Activated CD8-positive, alpha-beta memory T cell treated with anti-CD3 and anti-CD28 coated beads, Interleukin-2, amount 50 U/mL, for 24 hours (primary cell): ENCODE results near the gene ZDHHC21.

Experiments used
- DNase-seq: peaks from one replicate; pipeline ENCODE4 v3.0.0-alpha.2; 2020; ENCODE audit errors: extremely low read depth

ZDHHC21 gene, protein sequence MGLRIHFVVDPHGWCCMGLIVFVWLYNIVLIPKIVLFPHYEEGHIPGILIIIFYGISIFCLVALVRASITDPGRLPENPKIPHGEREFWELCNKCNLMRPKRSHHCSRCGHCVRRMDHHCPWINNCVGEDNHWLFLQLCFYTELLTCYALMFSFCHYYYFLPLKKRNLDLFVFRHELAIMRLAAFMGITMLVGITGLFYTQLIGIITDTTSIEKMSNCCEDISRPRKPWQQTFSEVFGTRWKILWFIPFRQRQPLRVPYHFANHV

GRCh38 chr9:14693251-14693861 lies at the start of gene ZDHHC21:
TSS of gene ZDHHC21 (minus strand) at chr9:14693432. CDS start at chr9:14674340, 19,092 bp downstream.
- DNase-seq: no peak

DNA sequence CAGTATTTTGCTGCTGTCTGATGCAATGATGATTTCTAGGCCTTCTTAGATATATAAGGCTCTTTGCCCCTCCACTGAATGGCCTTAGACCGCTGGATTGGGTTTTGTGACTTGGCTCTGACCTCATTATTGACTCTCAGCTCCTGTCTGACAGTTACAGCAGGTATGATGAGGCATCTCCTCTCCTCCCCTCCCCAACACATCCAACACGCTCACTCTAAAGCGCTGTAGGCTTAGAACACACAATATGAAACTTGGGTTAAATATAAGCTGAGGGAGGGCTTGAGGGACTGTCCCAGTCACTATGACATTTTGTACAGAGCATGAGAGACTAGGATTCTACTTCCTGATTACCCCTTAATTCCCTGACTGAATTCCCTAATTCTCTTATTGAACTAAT lies 48.1 kb upstream of the ZDHHC21 start:
- DNase-seq: no peak

GRCh38 chr9:14733133-14733532 lies 39.9 kb upstream of the ZDHHC21 start:
- no peak for DNase-seq

DNA sequence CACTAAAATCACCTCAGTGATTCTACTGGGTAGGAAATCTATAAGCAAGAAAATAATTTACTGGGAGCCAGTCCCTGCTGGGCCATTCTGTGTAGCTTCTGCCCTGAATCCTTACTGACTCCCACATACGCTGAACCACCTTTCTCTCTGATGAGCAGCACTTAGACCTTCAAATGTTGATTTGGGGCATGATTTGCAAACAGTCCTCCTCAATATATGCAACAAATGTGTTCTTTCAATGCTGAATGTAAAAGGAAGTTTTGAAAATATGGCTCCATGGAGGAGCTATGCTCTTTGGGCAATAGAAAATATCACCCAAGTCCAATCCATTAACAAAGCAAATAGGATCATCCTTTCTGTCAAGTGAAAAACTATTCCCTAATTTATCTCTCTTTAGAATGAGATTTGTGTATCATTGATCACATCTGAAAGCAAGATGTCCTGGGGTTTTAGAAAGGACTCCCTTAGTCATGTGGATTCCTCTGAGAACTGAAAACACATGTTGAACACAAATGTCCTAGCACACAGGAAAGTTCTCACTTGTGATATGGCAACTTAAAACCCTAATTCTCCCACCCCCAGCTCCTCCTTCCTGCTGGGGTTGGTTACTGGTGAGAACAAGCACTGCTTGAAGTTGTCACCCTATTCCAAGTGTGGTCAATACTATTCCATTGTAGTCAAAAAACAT lies 38.2 kb upstream of the ZDHHC21 start:
- DNase-seq: no peak

DNA sequence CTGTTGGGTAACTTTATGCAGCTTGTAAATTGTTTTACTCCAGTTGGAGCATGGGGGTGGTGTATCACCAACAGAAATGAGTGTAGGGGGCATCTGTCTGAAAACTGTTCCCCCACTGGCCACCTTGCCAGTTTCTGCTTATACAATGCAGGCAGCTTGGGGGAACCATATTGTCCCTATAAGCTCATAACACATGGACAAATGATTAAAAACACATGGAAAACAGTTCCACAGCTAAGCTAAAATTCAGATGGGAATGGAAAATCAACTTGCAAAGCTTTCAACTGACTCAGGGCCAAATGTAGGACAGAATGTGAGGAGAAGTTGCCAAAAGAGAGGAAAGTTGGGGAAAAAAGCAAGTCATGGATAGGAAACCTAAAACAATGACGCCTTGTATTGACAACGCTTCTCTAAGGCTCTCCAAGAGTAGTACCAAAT lies 37.2 kb upstream of the ZDHHC21 start:
- no peak for DNase-seq

DNA sequence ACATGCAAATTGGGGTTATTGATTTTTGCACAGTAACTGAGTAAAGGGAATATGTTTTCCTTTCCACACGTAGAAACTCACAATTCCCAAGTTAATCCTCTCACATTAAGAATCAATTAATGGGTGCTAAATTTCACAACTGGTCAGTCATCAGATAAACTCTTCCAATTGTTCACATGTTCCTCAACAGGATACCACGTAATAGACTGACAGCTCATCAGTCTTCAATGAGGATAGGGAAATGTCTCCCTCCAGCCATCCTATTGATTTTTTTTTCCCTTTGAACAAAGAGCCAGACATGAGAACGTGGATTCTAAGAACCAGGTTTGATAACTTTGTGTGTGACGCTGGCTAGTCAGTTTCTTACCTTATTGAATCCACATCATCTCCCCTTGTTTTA lies 30.1 kb upstream of the ZDHHC21 start:
- no peak for DNase-seq

GRCh38 chr9:14722391-14723035 lies 29.3 kb upstream of the ZDHHC21 start, which contains the start of gene CER1:
TSS of gene CER1 (minus strand) at chr9:14722733. CDS start at chr9:14722672, 61 bp downstream.
- no peak for DNase-seq

DNA sequence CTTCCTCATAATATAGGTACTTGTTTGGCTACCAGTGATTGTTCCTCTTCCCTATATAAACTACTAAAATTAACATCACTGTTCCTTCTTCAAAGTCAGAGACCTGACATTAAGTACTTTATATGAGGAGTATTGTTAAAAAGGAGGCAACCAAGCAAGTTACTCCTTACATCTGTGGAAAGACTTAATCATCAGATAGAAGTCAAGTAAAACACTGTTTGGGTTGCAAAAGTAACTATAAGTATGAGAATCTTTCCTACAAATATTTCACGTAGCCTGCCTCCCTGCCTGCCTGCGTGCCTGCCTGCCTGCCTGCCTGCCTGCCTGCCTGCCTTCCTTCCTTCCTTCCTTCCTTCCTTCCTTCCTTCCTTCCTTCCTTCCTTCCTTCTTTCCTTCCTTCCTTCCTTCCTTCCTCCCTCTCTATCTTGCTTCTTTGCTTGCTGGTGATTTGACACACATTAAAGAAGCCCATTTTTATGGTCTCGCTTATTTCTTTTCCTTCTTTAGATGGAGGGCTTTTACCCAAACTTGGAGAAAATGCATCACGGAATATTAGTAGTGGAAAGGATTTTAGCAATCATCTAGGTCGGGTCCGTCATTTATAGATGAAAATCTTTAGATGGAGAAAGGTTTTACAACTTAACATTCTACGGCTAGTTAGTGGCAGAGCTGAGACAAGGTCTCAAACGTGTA lies 26.1 kb upstream of the ZDHHC21 start:
- DNase-seq: no peak

- DNase-seq: no peak
Observed at GRCh38 chr9:14715102-14715501, 21.9 kb upstream of the ZDHHC21 start.

- DNase-seq: no peak
Observed at GRCh38 chr9:14713187-14713767, 20.0 kb upstream of the ZDHHC21 start.

DNA sequence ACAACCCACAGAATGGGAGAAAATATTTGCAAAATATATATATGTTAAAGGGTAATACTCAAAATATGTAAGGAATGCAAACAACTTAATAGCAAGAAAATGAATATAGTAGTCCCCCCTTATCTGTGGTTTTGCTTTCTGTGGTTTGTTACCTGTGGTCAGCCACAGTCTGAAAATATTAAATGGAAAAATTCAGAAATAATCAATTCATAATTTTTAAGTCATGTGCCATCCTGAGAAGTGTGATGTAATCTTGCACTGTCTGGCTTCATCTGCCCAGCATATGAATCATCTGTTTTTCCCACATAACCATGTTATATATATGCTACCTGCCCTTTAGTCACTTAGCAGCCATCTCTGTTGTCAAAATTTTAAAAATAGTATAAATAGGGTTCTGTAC lies 17.6 kb upstream of the ZDHHC21 start:
- no peak for DNase-seq

GRCh38 chr9:14706530-14707140 lies 13.4 kb upstream of the ZDHHC21 start:
- no peak for DNase-seq

DNA sequence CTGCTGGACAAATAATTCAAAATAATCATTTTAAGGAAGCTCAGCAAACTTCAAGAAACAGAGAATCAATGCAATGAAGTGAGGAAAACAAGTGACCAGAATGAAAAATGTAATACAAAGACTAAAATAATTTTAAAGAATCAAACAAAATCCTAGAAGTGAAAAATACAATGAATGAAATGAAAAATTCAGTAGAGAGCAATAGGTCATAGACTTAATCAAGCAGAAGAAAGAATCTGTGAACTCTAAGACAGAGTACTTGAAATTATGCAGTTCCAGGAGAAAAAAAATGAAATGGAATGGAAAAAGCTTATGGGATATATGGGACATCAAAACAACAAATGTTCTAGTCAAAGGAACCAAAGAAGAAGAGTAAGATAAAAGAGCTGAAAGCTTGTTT lies 11.8 kb upstream of the ZDHHC21 start:
- DNase-seq: no peak

DNA sequence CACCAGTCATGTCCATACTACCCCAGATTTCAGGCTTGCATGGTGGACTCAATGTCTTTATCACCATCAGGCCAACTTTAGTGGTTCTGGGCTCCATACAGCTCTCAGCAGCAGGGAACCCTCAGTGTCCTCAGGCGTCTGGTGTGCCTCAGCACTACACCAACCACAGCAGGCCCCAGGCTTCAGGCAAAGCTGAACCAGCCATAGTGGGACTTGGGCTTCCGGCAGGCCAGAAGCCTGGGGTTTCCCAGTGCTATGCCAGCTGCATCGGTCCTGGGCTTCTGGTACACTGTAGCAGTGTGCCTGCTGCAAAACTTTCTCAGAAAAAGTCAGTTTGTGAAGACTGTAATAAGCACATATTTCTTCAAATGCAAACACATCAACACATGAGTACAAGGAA lies 11.0 kb upstream of the ZDHHC21 start:
- no peak for DNase-seq

DNA sequence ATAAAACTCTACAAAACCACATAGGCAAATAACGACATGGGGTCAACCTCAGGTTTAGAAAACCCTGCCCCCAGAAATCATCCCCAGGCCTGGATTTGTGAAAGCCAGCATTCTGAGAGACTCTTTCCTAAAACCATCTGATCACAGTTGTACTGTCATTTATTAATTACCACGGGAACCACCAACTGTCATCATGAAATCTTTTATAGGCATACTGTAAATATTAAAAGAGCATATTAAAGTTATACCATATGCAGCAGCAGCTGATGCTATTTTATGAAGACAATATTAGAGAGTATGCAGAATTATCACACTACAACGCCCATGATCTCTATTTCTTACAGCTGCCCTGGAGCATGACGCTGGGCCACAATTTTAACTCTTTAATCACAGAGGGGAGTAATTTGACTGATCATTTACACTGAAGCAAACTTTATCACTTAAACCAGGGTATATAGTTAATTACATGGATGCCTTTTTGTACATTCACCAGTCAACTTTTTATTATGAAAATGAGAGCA lies 9.0 kb upstream of the ZDHHC21 start:
- no peak for DNase-seq

GRCh38 chr9:14692470-14693250 lies 572 bp downstream of the ZDHHC21 start:
- no peak for DNase-seq

- no peak for DNase-seq
Observed at GRCh38 chr9:14690948-14691730, 2.1 kb downstream of the ZDHHC21 start.

DNA sequence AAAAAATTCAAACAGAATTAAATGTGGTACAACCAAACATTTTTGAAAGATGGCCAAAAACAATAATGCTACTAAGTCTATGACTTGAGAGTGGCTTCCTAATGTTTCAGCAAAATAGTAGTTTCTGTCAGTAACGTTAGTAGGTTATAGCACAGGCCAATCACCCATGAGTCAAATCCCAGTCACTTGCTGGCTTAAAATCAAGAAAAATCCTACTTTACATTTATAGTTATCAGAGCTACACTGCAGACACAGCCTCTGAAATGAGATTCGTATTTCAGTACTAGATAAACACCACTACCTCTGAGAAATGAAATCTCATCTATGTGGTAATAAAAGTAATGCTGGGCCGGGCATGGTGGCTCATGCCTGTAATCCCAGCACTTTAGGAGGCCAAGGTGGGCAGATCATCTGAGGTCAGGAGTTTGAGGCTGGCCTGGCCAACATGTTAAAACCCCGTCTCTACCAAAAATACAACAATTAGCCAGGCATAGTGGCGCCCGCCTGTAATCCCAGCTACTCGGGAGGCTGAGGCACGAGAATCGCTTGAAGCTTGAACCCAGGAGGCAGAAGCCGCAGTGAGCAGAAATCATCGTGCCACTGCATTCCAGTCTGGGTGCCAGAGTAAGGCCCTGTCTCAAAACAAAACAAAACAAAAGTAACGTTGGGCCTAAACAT lies 6.1 kb downstream of the ZDHHC21 start:
- DNase-seq: no peak

DNA sequence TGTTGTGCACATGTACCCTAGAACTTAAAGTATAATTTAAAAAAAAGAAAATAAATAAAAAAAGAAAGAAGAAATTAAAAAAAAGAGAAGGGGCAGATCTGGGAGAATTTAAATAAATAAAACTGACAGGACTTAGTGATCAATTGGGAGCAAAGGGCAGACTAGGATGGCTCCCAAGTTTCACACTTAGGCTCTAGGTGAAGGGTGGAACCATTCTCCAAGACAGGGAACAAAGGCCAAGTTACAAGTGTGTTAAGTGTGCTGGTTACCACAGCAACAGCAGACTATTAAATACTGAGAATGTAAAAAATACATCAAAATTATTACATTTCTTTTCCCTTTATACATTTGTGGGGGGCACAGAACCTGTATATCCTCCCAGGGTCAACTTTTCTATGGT lies 7.1 kb downstream of the ZDHHC21 start:
- DNase-seq: no peak
